Body of pancreas (tissue), 4 donors: ENCODE results near the gene TCAP.

ENCODE experiments used
- POLR2A ChIP-seq, 3 donors: fragments of 450-650 bp; IDR thresholded peaks; one replicate each; pipeline ENCODE4 v1.6.1; 2016; ENCODE audit warnings: antibody characterized with exemption in 3 of 3, mild to moderate bottlenecking in 2 of 3
- TF ChIP-seq, protein P1 (sequence below), 7 experiments: fragments of 450-650 bp in 4 of 7; fragments of 200-600 bp in 3 of 7; sonication (generic) in 3 of 7; IDR thresholded peaks; one replicate each; pipeline ENCODE4 v1.5.1; 2016 to 2019; ENCODE audit warnings: antibody characterized with exemption in 7 of 7

DNA sequence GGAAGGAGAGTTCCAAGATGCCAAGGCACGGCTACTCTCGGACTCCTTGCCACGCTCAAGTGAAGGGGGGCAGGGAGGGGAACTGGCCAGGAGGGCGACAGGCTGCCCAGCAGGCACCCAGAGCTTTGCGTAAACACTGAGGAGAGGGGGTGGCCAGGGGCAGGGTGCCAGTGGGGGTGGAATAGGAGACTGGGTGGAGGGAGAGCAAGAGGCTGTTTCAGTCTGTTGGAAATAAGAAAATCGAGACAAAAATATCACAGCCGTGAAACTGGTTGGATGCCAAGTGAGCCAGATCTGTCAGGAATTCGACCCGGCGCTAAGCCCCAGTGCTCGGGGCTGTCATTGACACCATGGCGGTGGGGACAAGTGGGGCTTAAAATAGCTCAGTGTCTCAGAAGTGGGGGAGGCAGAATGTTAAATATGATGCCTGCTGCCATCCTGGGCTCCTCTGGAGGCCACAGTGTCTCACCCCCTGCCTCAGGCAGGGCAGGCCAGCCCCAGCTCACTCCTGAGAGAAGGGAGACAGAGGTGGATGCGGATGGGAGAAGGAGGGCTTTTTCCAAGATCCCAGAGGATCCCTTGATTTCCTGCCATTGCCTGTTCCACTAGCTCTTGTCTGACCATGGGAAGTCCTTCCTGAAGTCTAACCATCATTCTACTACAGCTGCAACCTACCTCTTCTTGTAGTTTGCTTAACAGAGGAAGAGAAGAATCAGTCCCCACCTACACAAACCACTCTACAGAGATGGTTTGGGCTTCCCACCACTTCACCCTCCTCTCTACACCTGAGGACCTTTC is 12.6 kb downstream of the TCAP start:
- TF ChIP-seq, protein P1, sequence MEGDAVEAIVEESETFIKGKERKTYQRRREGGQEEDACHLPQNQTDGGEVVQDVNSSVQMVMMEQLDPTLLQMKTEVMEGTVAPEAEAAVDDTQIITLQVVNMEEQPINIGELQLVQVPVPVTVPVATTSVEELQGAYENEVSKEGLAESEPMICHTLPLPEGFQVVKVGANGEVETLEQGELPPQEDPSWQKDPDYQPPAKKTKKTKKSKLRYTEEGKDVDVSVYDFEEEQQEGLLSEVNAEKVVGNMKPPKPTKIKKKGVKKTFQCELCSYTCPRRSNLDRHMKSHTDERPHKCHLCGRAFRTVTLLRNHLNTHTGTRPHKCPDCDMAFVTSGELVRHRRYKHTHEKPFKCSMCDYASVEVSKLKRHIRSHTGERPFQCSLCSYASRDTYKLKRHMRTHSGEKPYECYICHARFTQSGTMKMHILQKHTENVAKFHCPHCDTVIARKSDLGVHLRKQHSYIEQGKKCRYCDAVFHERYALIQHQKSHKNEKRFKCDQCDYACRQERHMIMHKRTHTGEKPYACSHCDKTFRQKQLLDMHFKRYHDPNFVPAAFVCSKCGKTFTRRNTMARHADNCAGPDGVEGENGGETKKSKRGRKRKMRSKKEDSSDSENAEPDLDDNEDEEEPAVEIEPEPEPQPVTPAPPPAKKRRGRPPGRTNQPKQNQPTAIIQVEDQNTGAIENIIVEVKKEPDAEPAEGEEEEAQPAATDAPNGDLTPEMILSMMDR (IDR thresholded peaks at IDR 0.05): no peak
- no peak for TF ChIP-seq POLR2A (IDR thresholded peaks at IDR 0.05)
